Measurements from ENCODE around the gene RALY.

RALY gene

GRCh38 chr20:34047010-34047687, 53.4 kb downstream of the RALY start:
- DNase-seq (ENCODE audit: low read depth, low spot score): no peak

GRCh38 chr20:34047917-34048316, 54.2 kb downstream of the RALY start:
- no peak for DNase-seq (ENCODE audit: low read depth, low spot score)

- no peak for DNase-seq (ENCODE audit: low read depth, low spot score)
Observed at GRCh38 chr20:34049389-34049788, 55.7 kb downstream of the RALY start.

GRCh38 chr20:34049897-34050695, 56.4 kb downstream of the RALY start:
- no peak for DNase-seq (ENCODE audit: low read depth, low spot score)

GRCh38 chr20:34052414-34052813, 58.7 kb downstream of the RALY start:
- DNase-seq (ENCODE audit: low read depth, low spot score): no peak

GRCh38 chr20:34055290-34055689, 61.6 kb downstream of the RALY start:
- DNase-seq (ENCODE audit: low read depth, low spot score): no peak

GRCh38 chr20:34058831-34059230, 65.1 kb downstream of the RALY start:
- DNase-seq (ENCODE audit: low read depth, low spot score): no peak

- DNase-seq (ENCODE audit: low read depth, low spot score): no peak
Observed at GRCh38 chr20:34060970-34061369, 67.3 kb downstream of the RALY start.

- DNase-seq (ENCODE audit: low read depth, low spot score): no peak
Observed at GRCh38 chr20:34061695-34062094, 68.0 kb downstream of the RALY start.

- no peak for DNase-seq (ENCODE audit: low read depth, low spot score)
Observed at GRCh38 chr20:34062570-34063482, 69.1 kb downstream of the RALY start.

GRCh38 chr20:34064286-34064685, 70.6 kb downstream of the RALY start:
- no peak for DNase-seq (ENCODE audit: low read depth, low spot score)

GRCh38 chr20:34065260-34065659, 71.5 kb downstream of the RALY start:
- DNase-seq (ENCODE audit: low read depth, low spot score): no peak

- DNase-seq (ENCODE audit: low read depth, low spot score): no peak
Observed at GRCh38 chr20:34066476-34067090, 72.9 kb downstream of the RALY start.

- DNase-seq (ENCODE audit: low read depth, low spot score): no peak
Observed at GRCh38 chr20:34068001-34068400, 74.3 kb downstream of the RALY start.

GRCh38 chr20:34069341-34070078, 75.8 kb downstream of the RALY start:
- peak; percentile 84 for DNase-seq (ENCODE audit: low read depth, low spot score)

GRCh38 chr20:34070079-34070439, 76.3 kb downstream of the RALY start:
- DNase-seq (ENCODE audit: low read depth, low spot score): no peak

- no peak for DNase-seq (ENCODE audit: low read depth, low spot score)
Observed at GRCh38 chr20:34070859-34071258, 77.1 kb downstream of the RALY start.

GRCh38 chr20:34072076-34072475, 78.4 kb downstream of the RALY start:
- DNase-seq (ENCODE audit: low read depth, low spot score): no peak

GRCh38 chr20:34072778-34073177, 79.1 kb downstream of the RALY start:
- no peak for DNase-seq (ENCODE audit: low read depth, low spot score)

GRCh38 chr20:34074101-34074760, 80.5 kb downstream of the RALY start:
- no peak for DNase-seq (ENCODE audit: low read depth, low spot score)

- DNase-seq (ENCODE audit: low read depth, low spot score): no peak
Observed at GRCh38 chr20:34075647-34076046, 81.9 kb downstream of the RALY start.
